HG02943 (cell line): ENCODE measurements around the gene BBS9.

Experiments used
- ATAC-seq: cut with Tn5 transposase; IDR thresholded peaks from one replicate; pipeline ENCODE4 v1.9.1; 2021; ENCODE audit warnings: mild to moderate bottlenecking, low read depth, moderate library complexity; ENCODE audit not compliant: unreplicated experiment

Gene BBS9

GRCh38 chr7:33581236-33581635 lies 451.9 kb downstream of the BBS9 start:
- ATAC-seq: no peak

GRCh38 chr7:33582104-33582503 lies 452.7 kb downstream of the BBS9 start:
- ATAC-seq: no peak

DNA sequence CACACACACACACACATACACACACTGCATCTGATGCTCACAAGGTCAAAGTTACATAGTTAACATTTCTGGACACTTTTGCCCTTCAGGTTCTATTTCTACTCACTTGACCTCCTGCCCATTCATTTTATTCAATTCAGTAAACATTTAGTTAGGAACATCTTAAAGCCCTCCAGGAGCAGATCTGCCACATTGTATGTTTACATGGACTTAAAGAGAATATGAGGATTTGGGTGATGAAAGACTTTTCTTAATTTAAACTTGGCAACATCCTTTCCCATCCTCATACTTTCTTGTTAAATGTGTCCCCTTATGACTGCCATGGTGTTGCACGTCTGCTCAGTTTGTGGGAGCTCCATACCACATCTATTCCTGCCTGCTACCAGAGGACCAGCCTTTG lies 453.2 kb downstream of the BBS9 start:
- no peak for ATAC-seq

DNA sequence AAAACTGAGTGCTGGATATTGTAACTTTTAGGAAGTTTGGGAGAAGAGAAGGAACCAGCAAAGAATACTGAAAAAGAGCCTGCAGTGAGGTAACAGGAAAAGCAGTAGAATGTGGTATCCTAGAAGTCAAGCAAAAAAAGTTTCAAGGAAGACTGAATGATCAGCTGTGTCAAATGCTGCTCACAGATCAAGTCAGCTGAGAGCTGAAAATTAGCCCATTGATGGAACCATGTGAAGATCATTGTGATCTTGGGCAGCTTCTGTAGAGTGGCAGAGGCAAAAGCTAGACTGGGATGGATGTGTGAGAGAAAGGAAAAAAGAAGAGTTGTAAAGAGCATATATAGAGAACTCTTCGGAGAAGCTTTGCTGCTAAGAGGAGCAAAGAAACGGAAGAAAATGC lies 460.5 kb downstream of the BBS9 start:
- ATAC-seq: no peak

DNA sequence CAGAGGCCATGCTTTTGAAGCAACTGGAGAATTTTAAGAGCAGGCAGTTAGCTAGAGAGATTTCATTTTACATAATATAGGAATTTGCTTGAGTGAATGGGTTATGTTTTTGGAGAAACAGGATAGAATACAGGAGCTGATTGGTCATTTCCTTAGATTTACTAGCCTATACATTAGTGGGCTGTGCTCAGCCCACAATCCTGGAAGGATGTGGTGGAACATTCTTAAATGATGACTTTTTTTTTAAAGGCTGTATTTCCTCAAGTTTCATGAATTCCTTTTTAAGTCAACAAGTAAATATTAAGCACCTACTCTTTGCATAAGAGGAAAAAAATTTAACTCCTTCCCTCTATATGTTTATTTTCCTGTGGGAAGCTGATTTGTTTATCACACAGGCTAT lies 461.6 kb downstream of the BBS9 start:
- no peak for ATAC-seq

GRCh38 chr7:33591490-33591889 lies 462.1 kb downstream of the BBS9 start:
- ATAC-seq: no peak

DNA sequence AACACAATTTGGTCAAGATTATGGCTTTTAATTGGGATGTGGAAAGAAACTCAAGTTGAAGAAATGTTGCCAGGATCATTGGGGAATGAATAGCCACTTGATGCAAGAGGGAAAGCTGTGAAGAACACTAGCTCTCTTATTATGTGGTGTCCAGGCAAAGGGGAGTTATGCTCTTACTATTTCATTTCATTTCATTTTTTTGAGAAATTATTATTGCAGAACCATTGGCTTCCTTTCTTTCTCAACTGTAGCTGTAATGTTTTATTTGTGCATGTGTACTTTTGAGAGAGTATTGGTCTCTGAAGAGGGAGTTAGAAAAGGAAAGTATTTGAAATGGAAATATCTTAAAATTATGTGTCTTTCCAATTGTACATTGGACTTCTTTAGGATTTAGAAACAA lies 463.4 kb downstream of the BBS9 start:
- no peak for ATAC-seq

DNA sequence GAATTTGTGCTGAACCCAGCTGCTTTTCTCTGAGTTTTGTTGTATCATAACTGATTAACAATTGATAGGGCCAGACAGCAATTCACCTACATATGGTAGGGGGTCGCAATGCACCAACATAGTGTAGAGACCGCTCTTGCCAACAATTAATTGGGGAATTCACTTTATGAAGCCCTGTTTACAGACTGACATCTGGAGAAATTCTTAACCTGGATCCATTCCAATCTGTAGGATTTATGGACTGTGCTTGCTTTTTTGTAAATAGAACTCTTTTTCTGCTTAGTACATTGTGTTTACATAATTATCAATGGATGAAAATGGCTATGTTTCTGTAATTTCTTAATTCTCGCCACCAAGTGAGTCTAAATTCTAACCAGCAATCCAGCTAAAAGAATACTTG lies 464.2 kb downstream of the BBS9 start:
- ATAC-seq: no peak

DNA sequence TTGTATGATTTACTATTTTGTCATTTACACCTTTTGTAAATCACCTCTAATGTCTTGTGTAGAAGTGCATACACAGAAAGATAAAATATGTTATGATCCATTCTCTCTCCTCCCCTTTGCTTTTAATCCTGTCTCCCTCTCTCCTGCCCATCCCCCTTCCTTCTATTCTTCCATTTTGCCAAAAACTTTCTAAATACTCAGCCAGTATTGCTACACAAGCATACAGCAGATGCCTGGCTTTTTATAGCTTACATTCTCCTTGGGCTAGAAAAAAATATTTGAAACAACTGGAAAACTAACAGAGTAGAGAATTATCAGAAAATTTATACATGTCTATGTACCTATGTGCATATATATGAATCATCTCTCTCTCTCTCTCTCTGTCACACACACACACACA lies 467.3 kb downstream of the BBS9 start:
- no peak for ATAC-seq

- no peak for ATAC-seq
Measured at GRCh38 chr7:33597181-33597580, 467.8 kb downstream of the BBS9 start.

DNA sequence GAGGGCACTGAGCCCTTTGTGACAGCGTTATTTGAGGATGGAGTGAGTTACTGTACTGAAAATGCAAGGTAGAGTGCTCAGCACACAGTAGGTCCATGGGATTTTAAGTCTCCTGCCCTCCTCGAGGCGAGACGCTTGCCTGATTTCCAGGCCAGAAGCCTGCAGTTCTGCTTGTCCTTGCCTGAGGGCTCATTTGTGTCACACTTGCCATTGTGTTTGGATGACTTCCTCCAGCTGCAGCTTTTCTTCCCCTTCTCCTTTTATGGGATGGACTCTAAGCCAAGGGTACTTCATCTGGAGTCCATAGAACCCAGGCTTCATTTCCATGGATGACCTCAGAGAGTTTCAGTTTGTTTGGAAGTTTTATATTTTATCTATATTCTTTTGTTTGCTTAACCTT lies 471.7 kb downstream of the BBS9 start:
- no peak for ATAC-seq

GRCh38 chr7:33601884-33602283 lies 472.5 kb downstream of the BBS9 start:
- no peak for ATAC-seq

GRCh38 chr7:33604056-33604455 lies 474.7 kb downstream of the BBS9 start:
- ATAC-seq: no peak

DNA sequence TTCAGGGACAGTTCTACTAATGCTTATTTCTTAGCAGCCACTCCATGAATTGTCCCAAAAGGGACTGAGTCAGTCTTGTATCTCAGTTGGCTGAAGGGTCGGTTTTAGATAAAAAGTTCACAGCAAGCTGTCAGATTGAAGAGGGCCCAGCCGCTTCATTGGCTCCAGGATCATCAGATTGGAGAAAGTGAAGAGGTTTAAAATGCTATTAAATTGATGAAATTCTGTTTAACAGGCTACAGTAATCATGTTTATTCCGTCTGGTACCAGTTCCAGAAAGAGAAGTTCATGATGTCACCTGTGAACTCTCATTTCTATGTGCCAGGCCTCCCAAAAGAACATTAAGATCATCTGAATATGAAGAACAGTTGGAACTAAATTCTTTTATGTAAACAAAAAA lies 481.6 kb downstream of the BBS9 start:
- no peak for ATAC-seq

GRCh38 chr7:33612442-33612841 lies 483.1 kb downstream of the BBS9 start:
- ATAC-seq: no peak

DNA sequence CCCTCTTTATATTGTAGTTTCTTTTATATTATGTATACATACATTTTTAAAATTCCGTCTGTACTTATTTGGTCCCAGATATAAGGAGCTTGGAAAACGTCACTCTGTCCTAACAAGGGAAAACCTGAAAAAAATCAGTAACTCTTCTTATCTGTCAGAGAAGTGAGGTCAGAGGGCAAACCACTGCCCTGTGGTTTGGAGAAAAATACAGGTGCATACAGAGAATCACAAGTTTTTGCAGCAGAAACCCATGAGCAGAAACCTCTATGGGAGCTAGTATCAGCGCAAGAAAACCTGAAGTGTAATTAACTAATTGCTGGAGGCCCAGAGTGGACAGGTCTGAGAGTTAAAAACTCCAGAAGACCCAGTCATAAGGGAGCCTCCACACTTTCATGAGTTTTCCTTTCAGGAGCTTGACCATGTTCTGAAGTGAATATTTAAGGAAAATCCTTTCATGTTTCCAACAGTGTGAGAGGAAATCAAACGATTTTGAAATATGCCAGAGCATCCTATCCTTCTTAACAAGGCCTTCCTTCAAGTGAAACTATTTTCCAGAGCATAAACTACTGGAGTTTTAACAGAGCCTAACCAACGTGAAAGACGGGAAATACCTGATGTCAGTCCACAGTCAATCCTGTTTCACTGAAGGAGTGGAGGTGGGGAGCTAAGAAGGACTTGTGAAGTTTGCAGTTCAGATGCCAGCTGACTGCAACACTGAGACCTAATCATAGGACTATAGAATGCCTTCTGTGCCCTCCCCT lies 485.2 kb downstream of the BBS9 start:
- ATAC-seq: no peak

- no peak for ATAC-seq
Measured at GRCh38 chr7:33616752-33617151, 487.4 kb downstream of the BBS9 start.

- ATAC-seq: no peak
Measured at GRCh38 chr7:33619264-33619663, 489.9 kb downstream of the BBS9 start.

DNA sequence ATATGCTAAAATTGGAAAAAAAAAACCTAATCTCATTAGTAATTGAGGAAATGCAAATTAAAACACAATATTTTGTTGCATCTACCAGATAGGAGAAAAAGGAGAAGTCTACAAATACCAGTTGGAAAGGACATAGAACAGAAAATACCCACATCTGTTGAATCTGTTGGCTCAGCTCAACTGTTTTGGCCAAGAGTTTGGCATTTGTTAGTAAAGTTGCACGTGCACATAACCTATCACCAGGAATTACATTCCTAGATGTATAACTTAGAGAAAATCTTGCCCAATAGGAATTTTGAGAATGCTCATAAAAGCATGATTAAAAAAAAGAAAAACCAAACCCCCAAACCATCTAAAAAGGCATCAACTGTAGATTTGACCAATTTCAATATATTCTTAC lies 493.9 kb downstream of the BBS9 start:
- ATAC-seq: no peak

DNA sequence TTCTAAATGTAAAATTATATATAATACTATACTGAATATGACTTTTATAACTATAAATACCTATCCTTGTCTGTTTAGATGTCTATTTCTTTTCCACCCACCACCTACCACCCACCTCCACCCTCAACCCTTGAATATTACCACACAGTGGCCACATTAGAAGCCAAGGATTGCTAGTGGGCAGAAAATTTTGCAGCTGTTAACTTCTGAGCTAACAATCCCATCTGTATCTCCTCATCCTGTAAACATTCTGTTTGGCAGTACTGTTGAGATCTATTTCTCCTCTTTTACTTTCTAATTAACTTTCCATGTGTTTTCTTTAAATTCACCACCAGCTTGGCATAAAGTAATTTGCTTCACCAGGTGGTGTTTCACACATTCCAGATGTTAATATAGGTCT lies 494.9 kb downstream of the BBS9 start:
- ATAC-seq: no peak

DNA sequence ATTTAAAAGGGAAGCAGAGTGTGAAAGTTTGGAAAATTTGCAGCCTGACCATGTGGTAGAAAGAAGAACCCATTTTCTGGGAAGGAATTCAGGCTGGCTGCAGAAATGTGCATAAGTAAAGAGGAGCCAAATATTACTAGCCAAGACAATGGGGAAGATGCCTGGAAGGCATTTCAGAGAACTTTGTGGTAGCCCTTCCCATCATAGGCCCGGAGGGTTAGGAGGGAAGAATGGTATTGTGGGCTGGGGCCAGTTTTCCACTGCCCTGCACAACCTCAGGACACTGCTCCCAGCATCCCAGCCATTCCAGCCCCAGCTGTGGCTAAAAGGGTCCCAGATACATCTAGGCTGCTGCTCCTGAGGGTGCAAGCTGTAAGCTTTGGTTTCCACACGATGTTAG lies 497.5 kb downstream of the BBS9 start:
- no peak for ATAC-seq

DNA sequence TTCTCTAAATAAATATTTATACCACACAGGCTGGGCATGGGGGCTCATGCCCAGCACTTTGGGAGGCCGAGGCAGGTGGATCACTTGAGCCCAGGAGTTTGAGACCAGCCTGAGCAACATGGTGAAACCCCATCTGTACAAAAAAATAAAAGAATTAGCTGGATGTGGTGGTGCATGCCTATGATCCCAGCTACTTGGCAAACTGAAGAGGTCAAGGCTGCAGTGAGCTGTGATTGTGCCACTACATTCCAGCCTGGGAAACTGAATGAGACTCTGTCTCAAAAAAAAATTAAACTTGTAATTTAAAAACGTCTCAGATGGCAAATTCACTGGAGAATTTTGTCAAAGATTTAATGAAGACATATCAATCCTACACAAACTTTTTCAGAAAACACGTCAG lies 498.4 kb downstream of the BBS9 start:
- ATAC-seq: no peak

- no peak for ATAC-seq
Measured at GRCh38 chr7:33628894-33629293, 499.5 kb downstream of the BBS9 start.
